H1 (cell line): Measurements from ENCODE around the gene GSDMA. TPM values are rescaled to one million over a fixed set of nuclear protein-coding genes. Genes with fewer than 3 reads are reported as not detected.

Experiments
- ASH2L ChIP-seq: fragments of 200-600, 300-600 bp; sonication (generic); IDR thresholded peaks from one replicate; pipeline ENCODE4 v1.7.1; 2017; ENCODE audit warnings: low read length
- ATF2 ChIP-seq: IDR thresholded peaks from 2 replicates; pipeline ENCODE4 v1.6.1; 2012; ENCODE audit warnings: low read length, inconsistent platforms
- BRCA1 ChIP-seq: IDR thresholded peaks from 2 replicates; pipeline ENCODE4 v1.6.1; 2012; ENCODE audit warnings: low read depth, low read length, improper control_type of control experiment
- CEBPB ChIP-seq: IDR thresholded peaks from 2 replicates; pipeline ENCODE4 v1.6.1; 2012; ENCODE audit warnings: low read depth, low read length
- CTBP2 ChIP-seq: IDR thresholded peaks from 2 replicates; pipeline ENCODE4 v1.7.0; 2011; ENCODE audit warnings: borderline replicate concordance, mild to moderate bottlenecking, moderate library complexity, mixed read lengths, low read length; ENCODE audit not compliant: insufficient read depth, insufficient read length
- CTCF ChIP-seq, 3 experiments: IDR thresholded peaks; 1 replicate in 2 of 3; 2 replicates in 1 of 3; pipeline versions ENCODE4 v1.5.1 to v1.6.1; 2011; ENCODE audit warnings: low read length in 3 of 3, mild to moderate bottlenecking in 3 of 3, inconsistent platforms in 2 of 3, low read depth in 1 of 3, moderate library complexity in 1 of 3; ENCODE audit not compliant: insufficient read depth in 1 of 3; ENCODE audit errors: control extremely low read depth in 1 of 3
- GABPA ChIP-seq: IDR thresholded peaks from 2 replicates; pipeline ENCODE4 v1.6.1; 2011; ENCODE audit warnings: mild to moderate bottlenecking, low read length, moderate library complexity, borderline replicate concordance; ENCODE audit not compliant: insufficient read depth
- HDAC2 ChIP-seq, 2 experiments: fragments of 300-600 bp in 1 of 2; sonication (generic) in 1 of 2; IDR thresholded peaks; 2 replicates each; pipeline ENCODE4 v1.6.1; 2011 to 2012; ENCODE audit warnings: low read depth in 2 of 2, low read length in 2 of 2, mild to moderate bottlenecking in 2 of 2, moderate library complexity in 2 of 2, borderline replicate concordance in 1 of 2, inconsistent platforms in 1 of 2
- KDM4A ChIP-seq: IDR thresholded peaks from one replicate; pipeline ENCODE4 v1.7.1; 2012; ENCODE audit warnings: low read depth, mild to moderate bottlenecking, moderate library complexity, low read length, inconsistent platforms; ENCODE audit not compliant: severe bottlenecking
- POLR2AphosphoS5 ChIP-seq: IDR thresholded peaks from 2 replicates; pipeline ENCODE4 v1.6.1; 2011; ENCODE audit warnings: low read depth, low read length
- RFX5 ChIP-seq: IDR thresholded peaks from 2 replicates; pipeline ENCODE4 v1.6.1; 2011; ENCODE audit warnings: low read depth, low read length, improper control_type of control experiment, borderline replicate concordance
- RXRA ChIP-seq: IDR thresholded peaks from 2 replicates; pipeline ENCODE4 v1.6.1; 2011; ENCODE audit warnings: low read depth, mild to moderate bottlenecking, low read length, moderate library complexity; ENCODE audit not compliant: insufficient read depth
- SIN3A ChIP-seq, 2 experiments: IDR thresholded peaks in 1 of 2; conservative IDR thresholded peaks in 1 of 2; 2 replicates each; pipeline ENCODE4 v1.6.1; 2011 to 2012; ENCODE audit warnings: low read length in 2 of 2, improper control_type of control experiment in 1 of 2, low read depth in 1 of 2, mild to moderate bottlenecking in 1 of 2
- SP4 ChIP-seq: IDR thresholded peaks from 2 replicates; pipeline ENCODE4 v1.6.1; 2012; ENCODE audit warnings: low read length, inconsistent platforms
- TCF12 ChIP-seq: IDR thresholded peaks from 2 replicates; pipeline ENCODE4 v1.6.1; 2011; ENCODE audit warnings: low read depth, mild to moderate bottlenecking, low read length
- USF2 ChIP-seq: IDR thresholded peaks from 2 replicates; pipeline ENCODE4 v1.6.1; 2011; ENCODE audit warnings: low read length, improper control_type of control experiment
- YY1 ChIP-seq: IDR thresholded peaks from 2 replicates; pipeline ENCODE4 v1.6.1; 2011; ENCODE audit warnings: low read depth, mild to moderate bottlenecking, low read length
- polyA plus RNA-seq, 7 experiments: library from polyadenylated mRNA; depleted of rRNA in 3 of 7; stranded (reverse) in 5 of 7; unstranded in 2 of 7; fragments of >200 nt in 5 of 7; fragments of 200-250 nt in 2 of 7; gene quantifications; 1 replicate in 5 of 7; 2 replicates in 1 of 7; 4 replicates in 1 of 7; pipeline versions ENCODE4 v1.2.1 to v1.2.3, GENCODE V29; 2011 to 2013; ENCODE audit warnings: missing spikeins in 2 of 7, mixed read lengths in 2 of 7
- total RNA-seq: library from RNA; stranded (reverse); fragmentation: NEBNext Ultra II Directional; extraction: Animal tissue kit (Norgen Biotek cat#: 25700); gene quantifications from 2 replicates; pipeline ENCODE4 v1.2.1, GENCODE V29; 2021
- TF ChIP-seq, protein P1 (sequence below): IDR thresholded peaks from 2 replicates; pipeline ENCODE4 v1.6.1; 2011; ENCODE audit warnings: low read depth, mild to moderate bottlenecking, low read length; ENCODE audit not compliant: insufficient read depth

The GSDMA gene
- total and polyA plus RNA-seq, 2 of the 8 experiments (the other 6 are each of a cell fraction or from before 2014, with no cell fraction given): 0.03 TPM; not detected in 1

- peak in 1 of 2 experiments; percentile 69; a peak in 2 of 4 replicates for TF ChIP-seq SIN3A (conservative IDR thresholded peaks at IDR 0.05 in 1 of 2, IDR thresholded peaks at IDR 0.05 in 1 of 2; ENCODE audit: low read depth in 1 of 2, low read length in 2 of 2)
- no peak for TF ChIP-seq USF2
- TF ChIP-seq TCF12: no peak
- TF ChIP-seq CTCF (IDR thresholded peaks at IDR 0.05; ENCODE audit: control extremely low read depth in 1 of 3, insufficient read depth in 1 of 3, low read depth in 1 of 3, low read length in 3 of 3): no peak
- no peak for TF ChIP-seq KDM4A
- no peak for TF ChIP-seq BRCA1
- TF ChIP-seq CTBP2: no peak
- TF ChIP-seq ASH2L: no peak
- TF ChIP-seq YY1: no peak
- no peak for TF ChIP-seq CEBPB
- TF ChIP-seq ATF2: no peak
- TF ChIP-seq SP4: no peak
- TF ChIP-seq RFX5: no peak
- TF ChIP-seq RXRA: 0 out of 2 replicates have a peak, but pooled peaks have one; percentile 60
- TF ChIP-seq GABPA: no peak
- TF ChIP-seq, protein P1, sequence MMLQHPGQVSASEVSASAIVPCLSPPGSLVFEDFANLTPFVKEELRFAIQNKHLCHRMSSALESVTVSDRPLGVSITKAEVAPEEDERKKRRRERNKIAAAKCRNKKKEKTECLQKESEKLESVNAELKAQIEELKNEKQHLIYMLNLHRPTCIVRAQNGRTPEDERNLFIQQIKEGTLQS: no peak
- peak in 1 of 2 experiments; percentile 32; a peak in 1 of 4 replicates for TF ChIP-seq HDAC2 (IDR thresholded peaks at IDR 0.05; ENCODE audit: borderline replicate concordance in 1 of 2, low read depth in 2 of 2, low read length in 2 of 2)
- TF ChIP-seq POLR2AphosphoS5: 0 out of 2 replicates have a peak, but pooled peaks have one; percentile 16
Observed at GRCh38 chr17:39926588-39927100, 36.2 kb upstream of the GSDMA start (continued).
